Neural progenitor cell (in vitro differentiated cells): ENCODE results near the gene LAMC1.

Experiments
- CTCF ChIP-seq: fragments of 200-600 bp; sonication (generic); IDR thresholded peaks from 2 replicates; pipeline ENCODE4 v1.5.1; 2017; ENCODE audit warnings: antibody characterized with exemption, mild to moderate bottlenecking
- EZH2 ChIP-seq: fragments of 200-600 bp; sonication (generic); IDR thresholded peaks from 2 replicates; pipeline ENCODE4 v1.6.1; 2017; ENCODE audit warnings: antibody characterized with exemption, mild to moderate bottlenecking, moderate library complexity
- EZH2phosphoT487 ChIP-seq: fragments of 200-600 bp; sonication (generic); IDR thresholded peaks from 2 replicates; pipeline ENCODE4 v1.6.1; 2017; ENCODE audit warnings: antibody characterized with exemption

GRCh38 chr1:183081402-183082120 lies 58.3 kb downstream of the LAMC1 start:
- TF ChIP-seq CTCF, result no peak
- TF ChIP-seq EZH2phosphoT487, result no peak
- TF ChIP-seq EZH2, result no peak
